Endodermal cell (in vitro differentiated cells): ENCODE data around the gene CETP. TPM values are rescaled to one million over a fixed set of nuclear protein-coding genes. Genes with fewer than 3 reads are reported as not detected.

Experiments used
- DNase-seq: peaks from one replicate; pipeline ENCODE4 v3.0.0-alpha.2; 2017
- H3K27ac ChIP-seq: 2 replicates; pipeline ENCODE4 v1.5.1; 2013; ENCODE audit warnings: mild to moderate bottlenecking, low read depth, low read length, moderate library complexity
- H3K27me3 ChIP-seq: 2 replicates; pipeline ENCODE4 v1.6.1; 2013; ENCODE audit warnings: mild to moderate bottlenecking, low read length, moderate library complexity; ENCODE audit not compliant: insufficient read depth, control insufficient read depth, poor library complexity, severe bottlenecking
- H3K36me3 ChIP-seq: 2 replicates; pipeline ENCODE4 v1.7.0; 2013; ENCODE audit warnings: mild to moderate bottlenecking, low read length, moderate library complexity; ENCODE audit not compliant: control insufficient read depth, insufficient read depth
- H3K4me1 ChIP-seq: one replicate; pipeline ENCODE4 v1.7.0; 2013; ENCODE audit warnings: low read length; ENCODE audit not compliant: control insufficient read depth, insufficient read depth
- H3K4me3 ChIP-seq: 2 replicates; pipeline ENCODE4 v1.5.1; 2013; ENCODE audit warnings: mild to moderate bottlenecking, low read length, moderate library complexity
- H3K9ac ChIP-seq: 2 replicates; pipeline ENCODE4 v1.6.1; 2013; ENCODE audit warnings: mild to moderate bottlenecking, low read length, moderate library complexity; ENCODE audit not compliant: poor library complexity, severe bottlenecking; ENCODE audit errors: extremely low read depth
- H3K9me3 ChIP-seq: 2 replicates; pipeline ENCODE4 v1.6.1; 2013; ENCODE audit warnings: mild to moderate bottlenecking, low read length, moderate library complexity; ENCODE audit not compliant: control insufficient read depth
- H3K27ac Mint-ChIP-seq: 2 replicates; pipeline ENCODE4 v1.8.0; 2020; ENCODE audit warnings: mixed read lengths
- H3K27me3 Mint-ChIP-seq: 2 replicates; pipeline ENCODE4 v1.8.0; 2021; ENCODE audit warnings: mild to moderate bottlenecking, mixed read lengths; ENCODE audit not compliant: insufficient read depth
- H3K36me3 Mint-ChIP-seq: 2 replicates; pipeline ENCODE4 v1.8.0; 2020; ENCODE audit warnings: low read depth, mixed read lengths
- H3K4me1 Mint-ChIP-seq: 2 replicates; pipeline ENCODE4 v1.8.0; 2020; ENCODE audit warnings: mixed read lengths
- H3K4me3 Mint-ChIP-seq: 2 replicates; pipeline ENCODE4 v1.8.0; 2020; ENCODE audit warnings: mild to moderate bottlenecking, moderate library complexity, mixed read lengths
- H3K9me3 Mint-ChIP-seq: 2 replicates; pipeline ENCODE4 v1.8.0; 2020; ENCODE audit warnings: mild to moderate bottlenecking, mixed read lengths
- CTCF ChIP-seq: fragments of 200-600 bp; sonication (generic); conservative IDR thresholded peaks from 2 replicates; pipeline ENCODE4 v1.5.0; 2021; ENCODE audit warnings: antibody characterized with exemption, mild to moderate bottlenecking
- WGBS, 2 experiments: methylation state at CpG; one replicate each; pipeline versions ENCODE4 v1.1.5 to v1.1.7; 2013; ENCODE audit warnings: missing lambda C conversion rate in 2 of 2, mixed read lengths in 1 of 2; ENCODE audit not compliant: insufficient coverage in 1 of 2, insufficient read length in 1 of 2; 5-methylcytosine and 5-hydroxymethylcytosine counted together
- long read RNA-seq, 4 experiments: library from polyadenylated mRNA in 2 of 4; library from RNA in 1 of 4; library from capped mRNA in 1 of 4; stranded (forward) in 3 of 4; unstranded in 1 of 4; transcript quantifications; one replicate each; pipeline ENCODE4 v2.0.0, GENCODE V29; 2020 to 2021; ENCODE audit warnings: inconsistent platforms in 1 of 4
- polyA plus RNA-seq, 2 experiments: library from polyadenylated mRNA; stranded (reverse); fragments of 50-300 nt; gene quantifications; one replicate each; pipeline ENCODE4 v1.2.3, GENCODE V29; 2013
- total RNA-seq, 2 donors: library from RNA; stranded (reverse); fragmentation: NEBNext Ultra II Directional in 1 of 2; extraction: Animal tissue kit (Norgen Biotek cat#: 25700) in 1 of 2; gene quantifications; 2 replicates in 1 of 2; 3 replicates in 1 of 2; pipeline ENCODE4 v1.2.1, GENCODE V29; 2021

CETP gene
- not detected for total RNA-seq
- polyA plus RNA-seq (2013, experiment 1 of 2), result not detected
- polyA plus RNA-seq (2013, experiment 2 of 2), result not detected
- long read RNA-seq, experiment 1, result 0 reads
- long read RNA-seq, experiment 2, result 0 reads
- long read RNA-seq, experiment 3, result 0 reads
- long read RNA-seq, experiment 4, result 0 reads

GRCh38 chr16:56961851-56962281, at the start of gene CETP:
CETP (plus strand) TSS chr16:56961950; CDS start chr16:56961980, 30 bp downstream.
- H3K36me3 Mint-ChIP-seq, result no peaks in the 10 kb centered on the region
- Histone ChIP-seq H3K27ac (no peak within 1 kb of the TSS), H3K9me3 (no peaks in the 10 kb centered on the region), H3K27me3 (no peaks in the 10 kb centered on the region), H3K9ac (no peak within 1 kb of the TSS), H3K36me3 (no peaks in the 10 kb centered on the region), H3K4me3 (no peak within 1 kb of the TSS), H3K4me1 (no peaks in the 10 kb centered on the region)
- no peak within 1 kb of the TSS for H3K27ac Mint-ChIP-seq
- no peak for TF ChIP-seq CTCF
- peaks cover 4% of the 10 kb centered on the region for H3K4me1 Mint-ChIP-seq
- no peak for DNase-seq
- no peaks in the 10 kb centered on the region for H3K27me3 Mint-ChIP-seq
- 93 to 94% methylated on average over 8 to 12 of the region's 12 CpGs for WGBS, 2 experiments
- no peaks in the 10 kb centered on the region for H3K9me3 Mint-ChIP-seq
- no peak within 1 kb of the TSS for H3K4me3 Mint-ChIP-seq

- Histone ChIP-seq H3K4me1 (no peaks in the 10 kb centered on the region), H3K9ac (no peak overlapping the region), H3K27ac (no peak overlapping the region), H3K27me3 (no peaks in the 10 kb centered on the region), H3K4me3 (no peak overlapping the region), H3K9me3 (no peaks in the 10 kb centered on the region), H3K36me3 (no peaks in the 10 kb centered on the region)
- Mint-ChIP-seq H3K27me3 (no peaks in the 10 kb centered on the region), H3K36me3 (no peaks in the 10 kb centered on the region), H3K9me3 (no peaks in the 10 kb centered on the region), H3K4me1 (no peaks in the 10 kb centered on the region), H3K4me3 (no peak overlapping the region), H3K27ac (no peak overlapping the region)
- WGBS, 2 experiments, result 90 to 97% methylated on average over 8 to 18 of the region's 18 CpGs
- TF ChIP-seq CTCF, result no peak
- DNase-seq, result no peak
Measured at GRCh38 chr16:56912746-56913708, 48.7 kb upstream of the CETP start.

GRCh38 chr16:56914896-56915295, 46.9 kb upstream of the CETP start:
- H3K9me3 Mint-ChIP-seq, result no peaks in the 10 kb centered on the region
- Histone ChIP-seq H3K27ac (no peak overlapping the region), H3K9me3 (no peaks in the 10 kb centered on the region), H3K36me3 (no peaks in the 10 kb centered on the region), H3K27me3 (no peaks in the 10 kb centered on the region), H3K4me3 (no peak overlapping the region), H3K9ac (no peak overlapping the region), H3K4me1 (no peaks in the 10 kb centered on the region)
- TF ChIP-seq CTCF, result no peak
- peaks cover 7% of the 10 kb centered on the region for H3K4me1 Mint-ChIP-seq
- no peak overlapping the region for H3K27ac Mint-ChIP-seq
- no peak for DNase-seq
- WGBS, 2 experiments, result 73 to 81% methylated on average over 5 to 7 of the region's 7 CpGs
- H3K36me3 Mint-ChIP-seq, result no peaks in the 10 kb centered on the region
- H3K27me3 Mint-ChIP-seq, result peaks cover 3% of the 10 kb centered on the region
- H3K4me3 Mint-ChIP-seq, result no peak overlapping the region
